ENCODE results near the gene MYO5B. TPM values are rescaled to one million over a fixed set of nuclear protein-coding genes. Genes with fewer than 3 reads are reported as not detected.
"Not testable (repeated sequence)": the region's sequence is repeated elsewhere in the genome, so short reads cannot be mapped to it uniquely, and the experiment has no call there.

MYO5B gene
- total RNA-seq, 2 donors from 2014 or later: 0.12 to 0.39 TPM

- no peaks in the 10 kb centered on the region for H3K27me3 Mint-ChIP-seq (ENCODE audit: low read depth)
- H3K4me3 Mint-ChIP-seq: peak overlapping the region in 1 of 2 donors; percentile 42
- DNase-seq (no peak), ATAC-seq (replicated peaks in 1 of 2) (no peak)
- peaks cover 3 to 7% of the 10 kb centered on the region in 2 donors for H3K36me3 Mint-ChIP-seq (ENCODE audit: insufficient read depth in 2 of 2)
- no peaks in the 10 kb centered on the region for H3K9me3 Mint-ChIP-seq
- peaks cover 68% of the 10 kb centered on the region for H3K4me1 Mint-ChIP-seq (ENCODE audit: low read depth)
- H3K27ac Mint-ChIP-seq: no peak overlapping the region
Measured at GRCh38 chr18:49817947-49818346, 377.0 kb downstream of the MYO5B start.

GRCh38 chr18:49815927-49816326 is 379.0 kb downstream of the MYO5B start:
- Mint-ChIP-seq H3K36me3 (ENCODE audit: insufficient read depth in 2 of 2) (peaks cover 3 to 7% of the 10 kb centered on the region in 2 donors), H3K27ac (peak overlapping the region; percentile 55), H3K9me3 (no peaks in the 10 kb centered on the region), H3K4me1 (ENCODE audit: low read depth) (peaks cover 73% of the 10 kb centered on the region), H3K27me3 (ENCODE audit: low read depth) (no peaks in the 10 kb centered on the region), H3K4me3 (peak overlapping the region in 1 of 2 donors; percentile 97)
- DNase-seq: no peak
- ATAC-seq (replicated peaks in 1 of 2): no peak

GRCh38 chr18:49814147-49814499 is 380.8 kb downstream of the MYO5B start:
- H3K4me1 Mint-ChIP-seq (ENCODE audit: low read depth): peaks cover 55% of the 10 kb centered on the region

GRCh38 chr18:49813319-49814146 is 381.4 kb downstream of the MYO5B start, which contains the start of gene ACAA2:
TSS of gene ACAA2 (minus strand) at chr18:49813533. CDS start at chr18:49813484, 49 bp downstream.
- H3K4me1 Mint-ChIP-seq (ENCODE audit: low read depth): peaks cover 49% of the 10 kb centered on the region
- no peaks in the 10 kb centered on the region for H3K27me3 Mint-ChIP-seq (ENCODE audit: low read depth)
- H3K36me3 Mint-ChIP-seq (ENCODE audit: insufficient read depth in 2 of 2): peaks cover 11 to 14% of the 10 kb centered on the region in 2 donors
- peak; percentile 84 to 92 for ATAC-seq (replicated peaks in 1 of 2)
- H3K4me3 Mint-ChIP-seq: peak within 1 kb of the TSS; percentile 96 to 97
- DNase-seq: peak; percentile 87 to 91
- peak within 1 kb of the TSS; percentile 89 for H3K27ac Mint-ChIP-seq
- peaks cover 8% of the 10 kb centered on the region in 2 donors for H3K9me3 Mint-ChIP-seq

More at GRCh38 chr18:49814147-49814499, 380.8 kb downstream of the MYO5B start:
- DNase-seq (peak; percentile 75 to 77), ATAC-seq (replicated peaks in 1 of 2) (peak; percentile 67 to 74)
- Mint-ChIP-seq H3K27ac (peak overlapping the region; percentile 89), H3K27me3 (ENCODE audit: low read depth) (no peaks in the 10 kb centered on the region), H3K36me3 (ENCODE audit: insufficient read depth in 2 of 2) (peaks cover 8 to 12% of the 10 kb centered on the region in 2 donors), H3K9me3 (peaks cover 4 to 7% of the 10 kb centered on the region in 2 donors), H3K4me3 (peak overlapping the region; percentile 96 to 97)

GRCh38 chr18:49813069-49813318 is 382.0 kb downstream of the MYO5B start:
- Mint-ChIP-seq H3K36me3 (ENCODE audit: insufficient read depth in 2 of 2) (peaks cover 14 to 15% of the 10 kb centered on the region in 2 donors), H3K9me3 (peaks cover 8 to 10% of the 10 kb centered on the region in 2 donors), H3K27me3 (ENCODE audit: low read depth) (no peaks in the 10 kb centered on the region), H3K27ac (peak overlapping the region; percentile 6), H3K4me3 (peak overlapping the region; percentile 96 to 97), H3K4me1 (ENCODE audit: low read depth) (peaks cover 43% of the 10 kb centered on the region)
- DNase-seq: no peak
- no peak for ATAC-seq (replicated peaks in 1 of 2)

- Mint-ChIP-seq H3K27me3 (ENCODE audit: low read depth) (no peaks in the 10 kb centered on the region), H3K4me3 (peak overlapping the region; percentile 96 to 97), H3K9me3 (peaks cover 8 to 10% of the 10 kb centered on the region in 2 donors), H3K27ac (peak overlapping the region; percentile 6), H3K4me1 (ENCODE audit: low read depth) (peaks cover 38% of the 10 kb centered on the region), H3K36me3 (ENCODE audit: insufficient read depth in 2 of 2) (peaks cover 11 to 14% of the 10 kb centered on the region in 2 donors)
- DNase-seq (no peak), ATAC-seq (replicated peaks in 1 of 2) (no peak)
Measured at GRCh38 chr18:49812286-49813068, 382.5 kb downstream of the MYO5B start.

GRCh38 chr18:49811151-49811938 is 383.6 kb downstream of the MYO5B start:
- no peak overlapping the region for H3K27ac Mint-ChIP-seq
- H3K4me1 Mint-ChIP-seq (ENCODE audit: low read depth): peaks cover 34% of the 10 kb centered on the region
- H3K36me3 Mint-ChIP-seq (ENCODE audit: insufficient read depth in 2 of 2): peaks cover 11 to 14% of the 10 kb centered on the region in 2 donors
- DNase-seq (no peak), ATAC-seq (replicated peaks in 1 of 2) (no peak)
- H3K9me3 Mint-ChIP-seq: peaks cover 8 to 10% of the 10 kb centered on the region in 2 donors
- no peaks in the 10 kb centered on the region for H3K27me3 Mint-ChIP-seq (ENCODE audit: low read depth)
- H3K4me3 Mint-ChIP-seq: peak overlapping the region in 1 of 2 donors; percentile 26

GRCh38 chr18:49808553-49809191 is 386.3 kb downstream of the MYO5B start:
- H3K4me3 Mint-ChIP-seq; DNase-seq; ATAC-seq (replicated peaks in 1 of 2); H3K27me3 Mint-ChIP-seq (ENCODE audit: low read depth); H3K27ac Mint-ChIP-seq: not testable (repeated sequence)
- peaks cover 32% of the 10 kb centered on the region for H3K4me1 Mint-ChIP-seq (ENCODE audit: low read depth)
- H3K36me3 Mint-ChIP-seq (ENCODE audit: insufficient read depth in 2 of 2): peaks cover 11% of the 10 kb centered on the region in 2 donors
- peaks cover 8 to 10% of the 10 kb centered on the region in 2 donors for H3K9me3 Mint-ChIP-seq

GRCh38 chr18:49804096-49804495 is 390.9 kb downstream of the MYO5B start:
- Mint-ChIP-seq H3K4me3 (no peak overlapping the region), H3K36me3 (ENCODE audit: insufficient read depth in 2 of 2) (peaks cover 4 to 6% of the 10 kb centered on the region in 2 donors), H3K9me3 (peaks cover 1 to 6% of the 10 kb centered on the region in 2 donors), H3K27me3 (ENCODE audit: low read depth) (no peaks in the 10 kb centered on the region), H3K4me1 (ENCODE audit: low read depth) (peaks cover 17% of the 10 kb centered on the region), H3K27ac (peak overlapping the region; percentile 15)
- DNase-seq: no peak
- ATAC-seq (replicated peaks in 1 of 2): no peak

- ATAC-seq (replicated peaks in 1 of 2): no peak
- Mint-ChIP-seq H3K36me3 (ENCODE audit: insufficient read depth in 2 of 2) (peaks cover 2 to 6% of the 10 kb centered on the region in 2 donors), H3K27ac (no peak overlapping the region)
Measured at GRCh38 chr18:49802623-49803022, 392.3 kb downstream of the MYO5B start.

GRCh38 chr18:49800491-49800890 is 394.5 kb downstream of the MYO5B start:
- not testable (repeated sequence) for H3K27ac Mint-ChIP-seq; H3K9me3 Mint-ChIP-seq; H3K4me3 Mint-ChIP-seq; ATAC-seq (replicated peaks in 1 of 2); H3K27me3 Mint-ChIP-seq (ENCODE audit: low read depth); DNase-seq; H3K36me3 Mint-ChIP-seq (ENCODE audit: insufficient read depth in 2 of 2)
- peaks cover 22% of the 10 kb centered on the region for H3K4me1 Mint-ChIP-seq (ENCODE audit: low read depth)

More at GRCh38 chr18:49802623-49803022, 392.3 kb downstream of the MYO5B start:
- no peaks in the 10 kb centered on the region for H3K27me3 Mint-ChIP-seq (ENCODE audit: low read depth)
- H3K4me3 Mint-ChIP-seq: no peak overlapping the region
- peaks cover 17% of the 10 kb centered on the region for H3K4me1 Mint-ChIP-seq (ENCODE audit: low read depth)
- no peaks in the 10 kb centered on the region for H3K9me3 Mint-ChIP-seq
- no peak for DNase-seq

- peaks cover 20% of the 10 kb centered on the region for H3K4me1 Mint-ChIP-seq (ENCODE audit: low read depth)
- not testable (repeated sequence) for H3K27me3 Mint-ChIP-seq (ENCODE audit: low read depth); ATAC-seq (replicated peaks in 1 of 2); H3K4me3 Mint-ChIP-seq; H3K27ac Mint-ChIP-seq; H3K36me3 Mint-ChIP-seq (ENCODE audit: insufficient read depth in 2 of 2); H3K9me3 Mint-ChIP-seq; DNase-seq
Measured at GRCh38 chr18:49799806-49800205, 395.1 kb downstream of the MYO5B start.
